GM13976 (cell line): ENCODE measurements around the gene CCDC69.
A peak's percentile ranks its signal among the peaks of the same experiment; 100 is the strongest.

ENCODE experiments used
- DNase-seq: peaks from one replicate; pipeline ENCODE4 v3.0.0; 2012; ENCODE audit warnings: low spot score
- in situ Hi-C: fragments of 300-500 bp; cut with MboI; formaldehyde crosslinking; loops from one replicate; pipeline ENCODE4 v1.12.0; 2022; ENCODE audit warnings: low sequenced_read_pairs, mixed read lengths, inconsistent platforms; ENCODE audit not compliant: unreplicated experiment
- TF ChIP-seq, protein P1 (sequence below): IDR thresholded peaks from 2 replicates; pipeline ENCODE4 v1.5.1; 2012; ENCODE audit warnings: borderline replicate concordance, mild to moderate bottlenecking; ENCODE audit not compliant: insufficient read depth; ENCODE audit errors: extremely low read depth, missing control alignments, control extremely low read depth

Gene CCDC69

DNA sequence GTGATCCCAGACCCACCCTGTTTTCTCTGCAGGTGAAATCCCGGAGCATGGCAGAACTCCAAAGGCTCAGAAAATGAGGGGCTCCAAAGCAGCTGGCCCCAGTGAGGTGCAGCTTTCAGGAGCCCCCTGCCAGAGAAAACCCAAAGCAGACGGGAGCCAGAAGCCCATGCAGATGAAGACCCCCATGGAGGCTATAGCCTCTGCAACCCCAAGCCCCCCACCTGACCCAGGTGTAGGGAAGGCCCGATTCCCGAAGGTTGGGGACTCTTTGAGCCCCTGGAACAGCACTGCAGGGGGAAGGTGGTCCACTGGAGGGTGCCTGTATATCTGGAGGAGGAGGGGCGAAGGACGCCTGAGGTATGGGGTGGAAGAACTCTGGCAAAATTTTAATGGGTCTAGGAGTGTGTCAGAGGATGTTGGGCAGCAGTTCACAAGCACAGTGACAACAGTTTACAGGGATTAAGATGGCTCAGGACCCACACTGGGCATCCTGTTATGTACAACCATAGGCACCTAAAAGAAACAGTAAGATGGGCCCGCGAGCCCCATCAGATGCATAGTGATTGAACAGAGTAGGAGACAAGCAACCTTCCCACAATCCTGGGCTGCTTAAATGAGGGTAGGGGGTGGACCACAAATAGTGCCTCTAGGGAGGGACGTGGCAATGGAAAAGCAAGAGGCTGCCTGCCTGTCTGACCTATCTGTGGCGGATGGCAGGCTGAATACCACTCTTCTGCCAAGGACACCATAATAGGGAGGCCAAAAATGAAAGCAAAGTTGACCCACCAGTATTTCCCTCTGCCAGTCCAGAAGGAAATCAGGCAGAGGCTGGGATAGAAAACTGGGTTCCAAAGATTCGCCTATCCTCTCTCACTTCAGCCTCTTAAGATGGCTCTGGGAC, 49.9 kb downstream of the CCDC69 start:
- no peak for DNase-seq
- in situ Hi-C loops = loop anchor here (25.0 kb wide), 1 partner anchor 387 kb away; the partner anchor contains the start of gene SMIM3
- TF ChIP-seq, protein P1, sequence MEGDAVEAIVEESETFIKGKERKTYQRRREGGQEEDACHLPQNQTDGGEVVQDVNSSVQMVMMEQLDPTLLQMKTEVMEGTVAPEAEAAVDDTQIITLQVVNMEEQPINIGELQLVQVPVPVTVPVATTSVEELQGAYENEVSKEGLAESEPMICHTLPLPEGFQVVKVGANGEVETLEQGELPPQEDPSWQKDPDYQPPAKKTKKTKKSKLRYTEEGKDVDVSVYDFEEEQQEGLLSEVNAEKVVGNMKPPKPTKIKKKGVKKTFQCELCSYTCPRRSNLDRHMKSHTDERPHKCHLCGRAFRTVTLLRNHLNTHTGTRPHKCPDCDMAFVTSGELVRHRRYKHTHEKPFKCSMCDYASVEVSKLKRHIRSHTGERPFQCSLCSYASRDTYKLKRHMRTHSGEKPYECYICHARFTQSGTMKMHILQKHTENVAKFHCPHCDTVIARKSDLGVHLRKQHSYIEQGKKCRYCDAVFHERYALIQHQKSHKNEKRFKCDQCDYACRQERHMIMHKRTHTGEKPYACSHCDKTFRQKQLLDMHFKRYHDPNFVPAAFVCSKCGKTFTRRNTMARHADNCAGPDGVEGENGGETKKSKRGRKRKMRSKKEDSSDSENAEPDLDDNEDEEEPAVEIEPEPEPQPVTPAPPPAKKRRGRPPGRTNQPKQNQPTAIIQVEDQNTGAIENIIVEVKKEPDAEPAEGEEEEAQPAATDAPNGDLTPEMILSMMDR = no peak

DNA sequence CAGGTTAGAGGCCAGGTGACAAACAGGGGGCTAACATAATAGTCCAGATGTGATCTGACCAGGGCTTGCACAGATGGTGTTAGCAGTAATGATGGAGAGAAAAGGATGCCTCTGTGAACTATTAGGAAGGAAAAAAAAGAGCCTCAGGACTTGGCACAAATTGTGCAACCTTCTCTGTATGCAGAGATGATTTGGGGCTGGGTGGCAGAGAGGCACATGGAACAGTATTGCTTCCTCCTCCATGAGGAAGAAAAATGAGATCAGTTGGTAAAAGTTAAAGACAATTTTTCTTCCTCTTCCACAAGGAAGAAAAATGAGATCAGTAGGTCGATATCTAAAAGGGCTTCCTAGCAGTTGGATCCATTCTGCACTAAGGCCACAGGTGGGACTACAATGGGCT, 52.4 kb downstream of the CCDC69 start:
- in situ Hi-C loops = loop anchor here (25.0 kb wide), 1 partner anchor 384 kb away; the partner anchor contains the start of gene SMIM3
- DNase-seq = no peak
- TF ChIP-seq, protein P1 = no peak

GRCh38 chr5:151168602-151169344, 55.1 kb downstream of the CCDC69 start:
- DNase-seq = no peak
- in situ Hi-C loops = loop anchor here (25.0 kb wide), 1 partner anchor 381 kb away; the partner anchor contains the start of gene SMIM3
- TF ChIP-seq, protein P1 = no peak

- DNase-seq = no peak
- in situ Hi-C loops = loop anchor here (25.0 kb wide), 1 partner anchor 380 kb away; the partner anchor contains the start of gene SMIM3
- TF ChIP-seq, protein P1 = no peak
These were observed 56.9 kb downstream of the CCDC69 start for GRCh38 chr5:151167022-151167421.

DNA sequence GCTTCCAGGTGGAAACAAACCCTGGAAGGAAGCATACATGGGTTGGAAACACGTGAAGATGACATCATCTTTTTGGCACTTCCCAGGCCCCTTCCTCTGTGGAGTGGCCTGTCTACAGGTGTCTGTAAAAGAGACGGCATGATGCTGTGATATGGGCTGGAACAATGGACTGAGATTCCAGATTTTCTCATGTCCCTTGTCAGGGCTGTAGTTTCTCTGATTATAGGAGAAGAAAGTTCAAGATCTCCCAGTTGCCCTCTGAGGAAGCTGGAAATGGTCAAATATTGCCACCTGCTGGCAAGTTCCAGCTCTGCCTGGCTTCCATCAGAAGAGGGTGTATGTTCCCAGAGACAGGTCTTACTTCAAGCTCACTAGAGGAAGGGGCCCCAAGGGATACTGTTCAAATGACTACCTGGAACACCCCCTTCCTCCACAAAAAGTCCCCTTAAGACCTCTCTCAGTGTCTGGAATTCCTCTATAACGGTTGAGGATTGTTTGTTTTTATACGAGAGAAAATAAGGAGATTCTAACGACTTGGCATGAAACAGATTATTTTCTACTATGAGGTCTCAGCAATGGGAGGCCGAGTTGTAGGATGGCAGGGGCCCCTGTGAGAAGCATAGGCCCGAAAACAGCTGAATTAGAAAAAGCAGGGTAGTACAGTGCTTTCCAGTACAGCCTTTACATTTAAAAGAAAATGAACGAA, 59.1 kb downstream of the CCDC69 start:
- DNase-seq = peak; percentile 73

More for the DNA sequence above, 59.1 kb downstream of the CCDC69 start:
- in situ Hi-C loops = loop anchor here (25.0 kb wide), 1 partner anchor 378 kb away; the partner anchor contains the start of gene SMIM3
- TF ChIP-seq, protein P1 = peak; percentile 94
